ENCODE results near the gene S100A2.
A peak's percentile ranks its signal among the peaks of the same experiment; 100 is the strongest.

S100A2 gene

DNA sequence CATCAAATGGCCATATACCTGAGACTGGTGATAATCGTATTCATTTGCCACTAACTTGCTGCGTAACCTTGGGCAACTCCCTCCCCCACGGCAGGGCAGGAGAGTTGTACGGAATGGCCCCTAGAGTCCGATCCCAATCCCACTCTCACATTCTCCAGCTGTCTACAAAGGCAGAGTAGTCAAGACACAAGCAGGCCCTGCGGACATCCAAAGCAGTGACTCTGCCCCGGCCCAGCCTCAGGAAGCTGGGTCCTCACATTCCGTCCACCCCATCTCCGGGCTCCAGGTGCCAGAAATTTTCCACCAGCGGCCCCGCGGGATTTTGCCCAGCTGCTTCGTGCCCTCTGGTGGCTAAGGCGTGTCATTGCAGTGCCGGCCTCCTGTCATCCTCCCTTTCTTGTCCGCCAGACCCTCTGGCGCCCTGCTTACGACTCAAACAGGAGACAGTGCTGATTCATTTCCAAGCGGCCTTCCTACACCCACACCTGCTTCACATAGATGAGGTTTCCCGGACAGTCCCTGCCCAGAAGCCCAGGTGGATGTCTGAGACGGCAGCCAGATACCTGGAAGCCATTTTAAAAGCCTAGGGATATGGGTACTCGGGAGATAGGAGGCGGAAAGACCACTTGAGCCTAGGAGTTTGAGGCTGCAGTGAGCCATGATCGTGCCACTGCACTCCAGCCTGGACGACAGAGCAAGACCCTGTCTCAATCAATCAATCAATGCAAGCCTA is 2.9 kb upstream of the S100A2 start:
- peak; percentile 93 for DNase-seq (ENCODE audit: low spot score)
- H3K27me3 ChIP-seq (ENCODE audit: insufficient read depth, poor library complexity, severe bottlenecking), result no peaks in the 10 kb centered on the region
- H3K4me1 ChIP-seq (ENCODE audit: insufficient read depth, poor library complexity, severe bottlenecking), result peaks cover 40% of the 10 kb centered on the region
- H3K4me3 ChIP-seq (ENCODE audit: severe bottlenecking), result no peak overlapping the region
- ATAC-seq (ENCODE audit: low read depth), result peak; percentile 26
- no peaks in the 10 kb centered on the region for H3K9me3 ChIP-seq (ENCODE audit: severe bottlenecking)
- peak overlapping the region; percentile 100 for H3K27ac ChIP-seq (ENCODE audit: poor library complexity, severe bottlenecking)
- TF ChIP-seq, protein P1, sequence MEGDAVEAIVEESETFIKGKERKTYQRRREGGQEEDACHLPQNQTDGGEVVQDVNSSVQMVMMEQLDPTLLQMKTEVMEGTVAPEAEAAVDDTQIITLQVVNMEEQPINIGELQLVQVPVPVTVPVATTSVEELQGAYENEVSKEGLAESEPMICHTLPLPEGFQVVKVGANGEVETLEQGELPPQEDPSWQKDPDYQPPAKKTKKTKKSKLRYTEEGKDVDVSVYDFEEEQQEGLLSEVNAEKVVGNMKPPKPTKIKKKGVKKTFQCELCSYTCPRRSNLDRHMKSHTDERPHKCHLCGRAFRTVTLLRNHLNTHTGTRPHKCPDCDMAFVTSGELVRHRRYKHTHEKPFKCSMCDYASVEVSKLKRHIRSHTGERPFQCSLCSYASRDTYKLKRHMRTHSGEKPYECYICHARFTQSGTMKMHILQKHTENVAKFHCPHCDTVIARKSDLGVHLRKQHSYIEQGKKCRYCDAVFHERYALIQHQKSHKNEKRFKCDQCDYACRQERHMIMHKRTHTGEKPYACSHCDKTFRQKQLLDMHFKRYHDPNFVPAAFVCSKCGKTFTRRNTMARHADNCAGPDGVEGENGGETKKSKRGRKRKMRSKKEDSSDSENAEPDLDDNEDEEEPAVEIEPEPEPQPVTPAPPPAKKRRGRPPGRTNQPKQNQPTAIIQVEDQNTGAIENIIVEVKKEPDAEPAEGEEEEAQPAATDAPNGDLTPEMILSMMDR (IDR thresholded peaks at IDR 0.05; ENCODE audit: poor library complexity, severe bottlenecking), result peak; percentile 96
- peaks cover 17% of the 10 kb centered on the region for H3K36me3 ChIP-seq (ENCODE audit: low read depth)

DNA sequence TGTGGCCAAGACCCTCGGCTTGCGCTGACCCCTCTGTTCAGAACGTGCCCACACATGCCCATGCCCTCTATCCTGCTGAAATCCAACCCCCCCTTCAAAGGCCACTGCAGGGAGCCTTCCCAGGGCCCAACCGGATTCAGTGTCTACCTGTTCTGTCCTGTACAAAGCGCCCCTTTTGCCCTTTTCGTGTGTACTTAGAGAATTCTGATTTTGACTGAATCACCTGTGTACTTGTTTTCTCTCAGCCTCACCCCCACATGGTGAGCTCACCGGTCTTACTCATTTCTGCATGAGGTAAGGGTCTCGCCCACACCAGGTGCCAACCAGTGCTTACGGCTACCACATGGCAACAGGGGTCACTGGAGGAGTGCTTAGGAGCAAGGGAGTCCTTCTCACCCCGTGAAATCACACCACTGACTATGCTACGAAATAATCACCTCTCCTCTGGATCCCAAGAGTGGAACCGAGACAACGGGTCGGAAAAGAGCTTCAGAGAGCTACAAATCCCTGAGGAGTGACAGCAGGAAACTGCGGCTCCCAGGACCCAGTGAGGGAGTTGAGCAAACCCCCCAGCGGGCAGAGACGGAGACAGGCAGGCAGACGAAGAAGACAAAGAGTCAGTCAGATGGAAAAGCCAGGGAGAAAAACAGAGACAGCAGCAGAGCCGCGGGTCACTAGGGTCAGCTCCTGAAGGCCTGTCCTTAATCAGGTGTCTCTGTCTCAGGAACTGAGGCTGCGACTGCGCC is 2.1 kb upstream of the S100A2 start:
- H3K36me3 ChIP-seq (ENCODE audit: low read depth), result peaks cover 25% of the 10 kb centered on the region
- no peaks in the 10 kb centered on the region for H3K9me3 ChIP-seq (ENCODE audit: severe bottlenecking)
- TF ChIP-seq, protein P1 (IDR thresholded peaks at IDR 0.05; ENCODE audit: poor library complexity, severe bottlenecking), result no peak
- DNase-seq (ENCODE audit: low spot score) (peak; percentile 94), ATAC-seq (ENCODE audit: low read depth) (peak; percentile 40)
- peaks cover 33% of the 10 kb centered on the region for H3K4me1 ChIP-seq (ENCODE audit: insufficient read depth, poor library complexity, severe bottlenecking)
- no peak overlapping the region for H3K4me3 ChIP-seq (ENCODE audit: severe bottlenecking)
- H3K27me3 ChIP-seq (ENCODE audit: insufficient read depth, poor library complexity, severe bottlenecking), result no peaks in the 10 kb centered on the region
- H3K27ac ChIP-seq (ENCODE audit: poor library complexity, severe bottlenecking), result peak overlapping the region; percentile 100

- Histone ChIP-seq H3K4me1 (ENCODE audit: insufficient read depth, poor library complexity, severe bottlenecking) (peaks cover 27% of the 10 kb centered on the region), H3K9me3 (ENCODE audit: severe bottlenecking) (no peaks in the 10 kb centered on the region), H3K36me3 (ENCODE audit: low read depth) (peaks cover 36% of the 10 kb centered on the region), H3K27ac (ENCODE audit: poor library complexity, severe bottlenecking) (peak overlapping the region; percentile 100), H3K4me3 (ENCODE audit: severe bottlenecking) (no peak overlapping the region), H3K27me3 (ENCODE audit: insufficient read depth, poor library complexity, severe bottlenecking) (no peaks in the 10 kb centered on the region)
- TF ChIP-seq, protein P1 (IDR thresholded peaks at IDR 0.05; ENCODE audit: poor library complexity, severe bottlenecking), result no peak
- peak; percentile 60 for ATAC-seq (ENCODE audit: low read depth)
- peak; percentile 99 for DNase-seq (ENCODE audit: low spot score)
Measured at GRCh38 chr1:153566414-153567371, 1.0 kb upstream of the S100A2 start.

DNA sequence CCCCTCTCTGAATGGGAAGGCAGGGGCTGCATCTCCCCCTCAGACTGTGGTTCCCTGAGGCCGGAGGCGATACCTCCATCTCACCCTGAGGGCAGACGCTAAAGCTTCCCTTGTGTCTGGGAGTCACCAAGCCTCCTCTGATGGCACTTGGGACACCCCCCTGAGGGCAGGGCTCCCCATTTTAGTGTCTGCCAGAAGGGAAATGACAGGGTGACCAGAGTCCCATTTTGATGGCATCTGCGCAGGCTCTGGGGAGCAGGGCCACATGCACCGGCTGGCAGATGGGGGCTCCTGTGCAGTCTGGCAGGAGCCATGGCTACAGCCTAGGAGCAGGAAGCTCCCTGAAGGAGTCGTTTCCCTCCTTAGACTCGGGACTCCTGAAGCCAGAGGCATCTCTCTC is 1.7 kb downstream of the S100A2 start:
- Histone ChIP-seq H3K27ac (ENCODE audit: poor library complexity, severe bottlenecking) (peak overlapping the region; percentile 100), H3K4me1 (ENCODE audit: insufficient read depth, poor library complexity, severe bottlenecking) (peaks cover 26% of the 10 kb centered on the region)

More for the DNA sequence above, 1.7 kb downstream of the S100A2 start:
- no peaks in the 10 kb centered on the region for H3K9me3 ChIP-seq (ENCODE audit: severe bottlenecking)
- peaks cover 61% of the 10 kb centered on the region for H3K36me3 ChIP-seq (ENCODE audit: low read depth)
- H3K4me3 ChIP-seq (ENCODE audit: severe bottlenecking), result peak overlapping the region; percentile 54
- no peaks in the 10 kb centered on the region for H3K27me3 ChIP-seq (ENCODE audit: insufficient read depth, poor library complexity, severe bottlenecking)
- peak; percentile 31 for DNase-seq (ENCODE audit: low spot score)
- TF ChIP-seq, protein P1 (IDR thresholded peaks at IDR 0.05; ENCODE audit: poor library complexity, severe bottlenecking), result no peak
- ATAC-seq (ENCODE audit: low read depth), result no peak

Measured in RWPE2 (cell line).